ENCODE measurements around the gene VPS26A. TPM values are rescaled to one million over a fixed set of nuclear protein-coding genes. Genes with fewer than 3 reads are reported as not detected.

The VPS26A gene
- total and polyA plus RNA-seq, 2 donors (not counting 1 experiment from before 2014, with no cell fraction given) = 44.1 to 57.1 TPM

DNA sequence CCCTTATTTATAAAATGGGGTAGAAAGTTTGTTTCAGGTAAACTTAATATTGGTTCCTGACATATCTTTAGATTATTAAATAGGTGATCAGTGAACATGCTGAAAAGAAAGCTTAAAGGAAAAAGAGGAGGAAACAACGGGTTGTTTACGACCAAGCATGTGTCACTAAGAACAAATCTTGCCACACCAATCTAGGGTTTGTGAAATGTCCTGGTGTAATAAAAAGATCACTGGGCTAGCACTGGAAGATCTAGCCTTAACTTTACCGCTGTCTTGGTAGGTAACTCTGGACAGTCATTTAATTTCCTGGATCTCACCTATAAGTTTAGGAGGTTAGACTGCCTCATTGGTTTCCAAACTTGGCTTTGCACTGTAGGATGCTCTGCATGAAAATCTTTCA is 19.0 kb downstream of the VPS26A start:
- TF ChIP-seq EZH2 (IDR thresholded peaks at IDR 0.05; ENCODE audit: low read length, missing control alignments) = no peak
- TF ChIP-seq, protein P1, sequence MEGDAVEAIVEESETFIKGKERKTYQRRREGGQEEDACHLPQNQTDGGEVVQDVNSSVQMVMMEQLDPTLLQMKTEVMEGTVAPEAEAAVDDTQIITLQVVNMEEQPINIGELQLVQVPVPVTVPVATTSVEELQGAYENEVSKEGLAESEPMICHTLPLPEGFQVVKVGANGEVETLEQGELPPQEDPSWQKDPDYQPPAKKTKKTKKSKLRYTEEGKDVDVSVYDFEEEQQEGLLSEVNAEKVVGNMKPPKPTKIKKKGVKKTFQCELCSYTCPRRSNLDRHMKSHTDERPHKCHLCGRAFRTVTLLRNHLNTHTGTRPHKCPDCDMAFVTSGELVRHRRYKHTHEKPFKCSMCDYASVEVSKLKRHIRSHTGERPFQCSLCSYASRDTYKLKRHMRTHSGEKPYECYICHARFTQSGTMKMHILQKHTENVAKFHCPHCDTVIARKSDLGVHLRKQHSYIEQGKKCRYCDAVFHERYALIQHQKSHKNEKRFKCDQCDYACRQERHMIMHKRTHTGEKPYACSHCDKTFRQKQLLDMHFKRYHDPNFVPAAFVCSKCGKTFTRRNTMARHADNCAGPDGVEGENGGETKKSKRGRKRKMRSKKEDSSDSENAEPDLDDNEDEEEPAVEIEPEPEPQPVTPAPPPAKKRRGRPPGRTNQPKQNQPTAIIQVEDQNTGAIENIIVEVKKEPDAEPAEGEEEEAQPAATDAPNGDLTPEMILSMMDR (conservative IDR thresholded peaks at IDR 0.05 in 1 of 2, IDR thresholded peaks at IDR 0.05 in 1 of 2; ENCODE audit: low read depth in 1 of 2, low read length in 2 of 2) = no peak
- H3K4me3 ChIP-seq (replicated peaks in 1 of 4; ENCODE audit: control extremely low read depth in 1 of 4, insufficient read depth in 1 of 4, low read depth in 3 of 4, low read length in 4 of 4) = no peak overlapping the region

DNA sequence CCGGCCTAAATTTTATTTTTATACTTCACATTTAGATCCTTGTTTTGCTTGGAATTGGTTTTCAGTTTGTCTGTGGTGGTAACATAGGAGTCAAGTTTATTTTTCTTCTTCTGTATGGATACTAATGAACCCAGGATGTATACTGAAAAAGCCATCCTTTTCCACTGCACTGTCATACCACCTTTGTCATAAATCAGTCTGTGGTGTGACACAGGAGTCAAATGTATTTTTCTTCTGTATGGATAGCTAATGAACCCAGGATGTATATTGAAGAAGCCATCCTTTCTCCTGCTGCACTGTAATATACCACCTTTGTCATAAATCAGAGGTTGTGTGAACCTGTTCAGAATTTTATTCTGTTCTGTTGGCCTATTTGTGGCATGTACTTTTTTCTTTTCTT is 21.4 kb downstream of the VPS26A start:
- H3K79me2 ChIP-seq (ENCODE audit: control insufficient read depth, insufficient read depth, low read length) = peaks cover 36% of the 10 kb centered on the region
- no peak overlapping the region for H3K27ac ChIP-seq (ENCODE audit: insufficient read depth, low read length)
- H2AFZ ChIP-seq (ENCODE audit: low read length) = no peak overlapping the region
- no peaks in the 10 kb centered on the region for H4K20me1 ChIP-seq (ENCODE audit: control insufficient read depth, extremely low read depth, insufficient read depth, low read length)
- H3K27me3 ChIP-seq (ENCODE audit: control insufficient read depth, insufficient read depth, low read length) = no peaks in the 10 kb centered on the region
- no peaks in the 10 kb centered on the region for H3K4me1 ChIP-seq (ENCODE audit: control insufficient read depth, extremely low read depth, insufficient read depth, low read length)
- TF ChIP-seq, protein P1 (conservative IDR thresholded peaks at IDR 0.05 in 1 of 2, IDR thresholded peaks at IDR 0.05 in 1 of 2; ENCODE audit: low read depth in 1 of 2, low read length in 2 of 2) = no peak
- no peak for TF ChIP-seq EZH2 (IDR thresholded peaks at IDR 0.05; ENCODE audit: low read length, missing control alignments)
- H3K4me2 ChIP-seq (ENCODE audit: extremely low read depth, insufficient read depth, low read length) = no peak overlapping the region
- no peak overlapping the region for H3K9ac ChIP-seq (ENCODE audit: insufficient read depth, low read length)
- H3K4me3 ChIP-seq (replicated peaks in 1 of 4; ENCODE audit: control extremely low read depth in 1 of 4, insufficient read depth in 1 of 4, low read depth in 3 of 4, low read length in 4 of 4) = no peak overlapping the region
- no peak for DNase-seq (ENCODE audit: low read depth in 2 of 2)
- H3K9me3 ChIP-seq (ENCODE audit: control insufficient read depth, insufficient read depth, low read depth, low read length) = no peaks in the 10 kb centered on the region
- H3K36me3 ChIP-seq (ENCODE audit: control insufficient read depth, insufficient read depth, low read length) = no peaks in the 10 kb centered on the region

More for the DNA sequence above, 19.0 kb downstream of the VPS26A start:
- peaks cover 42% of the 10 kb centered on the region for H3K79me2 ChIP-seq (ENCODE audit: control insufficient read depth, insufficient read depth, low read length)
- no peaks in the 10 kb centered on the region for H3K4me1 ChIP-seq (ENCODE audit: control insufficient read depth, extremely low read depth, insufficient read depth, low read length)
- no peak overlapping the region for H3K4me2 ChIP-seq (ENCODE audit: extremely low read depth, insufficient read depth, low read length)
- H3K27ac ChIP-seq (ENCODE audit: insufficient read depth, low read length) = no peak overlapping the region
- no peak overlapping the region for H3K9ac ChIP-seq (ENCODE audit: insufficient read depth, low read length)
- no peaks in the 10 kb centered on the region for H3K27me3 ChIP-seq (ENCODE audit: control insufficient read depth, insufficient read depth, low read length)
- H4K20me1 ChIP-seq (ENCODE audit: control insufficient read depth, extremely low read depth, insufficient read depth, low read length) = no peaks in the 10 kb centered on the region
- H3K36me3 ChIP-seq (ENCODE audit: control insufficient read depth, insufficient read depth, low read length) = no peaks in the 10 kb centered on the region
- H3K9me3 ChIP-seq (ENCODE audit: control insufficient read depth, insufficient read depth, low read depth, low read length) = no peaks in the 10 kb centered on the region
- DNase-seq (ENCODE audit: low read depth in 2 of 2) = no peak
- H2AFZ ChIP-seq (ENCODE audit: low read length) = no peak overlapping the region

DNA sequence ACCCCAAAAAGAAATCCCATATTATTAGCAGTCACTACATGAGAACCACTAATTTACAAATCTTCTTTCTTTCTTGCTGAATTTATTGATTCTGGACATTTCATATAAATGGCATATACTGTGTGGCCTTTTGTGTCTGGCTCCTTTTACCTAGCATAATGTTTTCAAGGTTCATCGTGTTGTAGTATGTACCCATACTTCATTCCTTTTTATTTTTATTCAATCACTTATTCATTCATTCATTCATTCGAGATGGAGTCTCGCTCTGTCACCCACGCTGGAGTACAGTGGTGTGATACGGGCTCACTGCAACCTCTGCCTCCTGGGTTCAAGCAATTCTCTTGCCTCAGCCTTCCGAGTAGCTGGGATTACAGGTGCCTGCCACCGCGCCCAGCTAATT is 21.9 kb downstream of the VPS26A start:
- no peaks in the 10 kb centered on the region for H4K20me1 ChIP-seq (ENCODE audit: control insufficient read depth, extremely low read depth, insufficient read depth, low read length)
- no peak overlapping the region for H2AFZ ChIP-seq (ENCODE audit: low read length)
- no peak overlapping the region for H3K4me3 ChIP-seq (replicated peaks in 1 of 4; ENCODE audit: control extremely low read depth in 1 of 4, insufficient read depth in 1 of 4, low read depth in 3 of 4, low read length in 4 of 4)
- H3K9ac ChIP-seq (ENCODE audit: insufficient read depth, low read length) = no peak overlapping the region
- DNase-seq (ENCODE audit: low read depth in 2 of 2) = no peak
- no peak overlapping the region for H3K4me2 ChIP-seq (ENCODE audit: extremely low read depth, insufficient read depth, low read length)
- TF ChIP-seq, protein P1 (conservative IDR thresholded peaks at IDR 0.05 in 1 of 2, IDR thresholded peaks at IDR 0.05 in 1 of 2; ENCODE audit: low read depth in 1 of 2, low read length in 2 of 2) = no peak
- no peak for TF ChIP-seq EZH2 (IDR thresholded peaks at IDR 0.05; ENCODE audit: low read length, missing control alignments)
- H3K79me2 ChIP-seq (ENCODE audit: control insufficient read depth, insufficient read depth, low read length) = peaks cover 31% of the 10 kb centered on the region
- no peaks in the 10 kb centered on the region for H3K4me1 ChIP-seq (ENCODE audit: control insufficient read depth, extremely low read depth, insufficient read depth, low read length)
- H3K27ac ChIP-seq (ENCODE audit: insufficient read depth, low read length) = no peak overlapping the region
- H3K27me3 ChIP-seq (ENCODE audit: control insufficient read depth, insufficient read depth, low read length) = no peaks in the 10 kb centered on the region
- H3K9me3 ChIP-seq (ENCODE audit: control insufficient read depth, insufficient read depth, low read depth, low read length) = no peaks in the 10 kb centered on the region
- no peaks in the 10 kb centered on the region for H3K36me3 ChIP-seq (ENCODE audit: control insufficient read depth, insufficient read depth, low read length)

Data from fibroblast of lung (primary cell).